ENCODE measurements around the gene NFE2L2.
"Not testable (repeated sequence)": the region's sequence is repeated elsewhere in the genome, so short reads cannot be mapped to it uniquely, and the experiment has no call there.

The NFE2L2 gene

GRCh38 chr2:177195194-177195593 lies 69.3 kb downstream of the NFE2L2 start:
- no peak for DNase-seq (ENCODE audit: low read depth, low spot score)

DNA sequence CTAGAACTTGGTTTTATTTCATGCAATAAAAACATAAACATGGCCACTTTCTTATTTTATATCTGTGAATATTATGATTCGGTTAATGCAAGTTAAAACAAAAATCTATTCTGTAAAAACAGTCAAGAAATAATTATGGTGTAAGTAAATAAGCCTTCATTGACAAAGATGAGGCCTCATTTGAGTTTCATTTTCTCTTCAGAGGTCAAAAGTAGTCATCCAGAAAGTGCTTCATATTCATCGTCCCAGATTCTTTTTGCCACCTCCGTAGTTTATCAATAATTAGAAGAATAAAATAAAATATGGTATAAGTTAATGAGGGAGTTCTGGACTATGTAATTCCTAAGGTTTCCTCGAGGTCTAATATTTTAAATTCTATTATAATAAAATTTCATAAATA lies 71.3 kb downstream of the NFE2L2 start:
- DNase-seq (ENCODE audit: low read depth, low spot score), result no peak

DNA sequence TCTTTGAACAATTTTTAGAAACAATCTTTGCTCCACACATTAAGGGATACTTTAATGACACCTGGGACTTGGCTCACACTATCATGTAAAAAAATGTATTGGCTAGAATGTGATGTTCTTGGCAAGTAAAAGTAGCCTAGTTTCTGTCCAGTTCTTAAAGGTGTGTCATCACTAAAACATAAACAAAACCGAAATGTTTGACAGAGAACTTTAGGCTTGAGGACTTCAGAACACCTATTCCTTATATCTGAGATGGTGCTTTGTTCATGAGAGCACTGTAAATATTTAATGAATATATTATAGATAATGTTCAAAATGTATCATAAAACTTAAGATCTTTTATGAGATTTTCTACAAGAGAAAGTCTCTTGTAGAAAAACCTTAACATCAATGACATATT lies 71.7 kb downstream of the NFE2L2 start:
- DNase-seq (ENCODE audit: low read depth, low spot score), result no peak

DNA sequence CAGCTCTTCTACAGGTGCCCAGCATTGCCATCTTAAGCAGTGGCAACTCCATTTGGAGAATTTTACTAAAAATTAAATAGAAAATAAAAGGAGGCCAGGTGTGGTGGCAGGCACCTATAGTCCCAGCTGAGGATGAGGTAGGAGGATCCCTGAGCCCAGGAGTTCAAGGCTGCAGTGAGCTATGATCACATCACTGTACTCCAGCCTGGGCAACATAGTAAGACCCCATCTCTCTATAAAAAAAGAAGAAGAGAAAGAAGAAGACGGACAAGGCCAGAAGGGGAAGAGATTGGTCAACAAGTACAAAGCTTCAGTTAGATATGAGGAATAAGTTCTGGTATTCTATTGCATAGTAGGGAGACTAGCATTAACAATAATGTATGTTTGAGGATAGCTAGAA lies 73.6 kb downstream of the NFE2L2 start:
- no peak for DNase-seq (ENCODE audit: low read depth, low spot score)

DNA sequence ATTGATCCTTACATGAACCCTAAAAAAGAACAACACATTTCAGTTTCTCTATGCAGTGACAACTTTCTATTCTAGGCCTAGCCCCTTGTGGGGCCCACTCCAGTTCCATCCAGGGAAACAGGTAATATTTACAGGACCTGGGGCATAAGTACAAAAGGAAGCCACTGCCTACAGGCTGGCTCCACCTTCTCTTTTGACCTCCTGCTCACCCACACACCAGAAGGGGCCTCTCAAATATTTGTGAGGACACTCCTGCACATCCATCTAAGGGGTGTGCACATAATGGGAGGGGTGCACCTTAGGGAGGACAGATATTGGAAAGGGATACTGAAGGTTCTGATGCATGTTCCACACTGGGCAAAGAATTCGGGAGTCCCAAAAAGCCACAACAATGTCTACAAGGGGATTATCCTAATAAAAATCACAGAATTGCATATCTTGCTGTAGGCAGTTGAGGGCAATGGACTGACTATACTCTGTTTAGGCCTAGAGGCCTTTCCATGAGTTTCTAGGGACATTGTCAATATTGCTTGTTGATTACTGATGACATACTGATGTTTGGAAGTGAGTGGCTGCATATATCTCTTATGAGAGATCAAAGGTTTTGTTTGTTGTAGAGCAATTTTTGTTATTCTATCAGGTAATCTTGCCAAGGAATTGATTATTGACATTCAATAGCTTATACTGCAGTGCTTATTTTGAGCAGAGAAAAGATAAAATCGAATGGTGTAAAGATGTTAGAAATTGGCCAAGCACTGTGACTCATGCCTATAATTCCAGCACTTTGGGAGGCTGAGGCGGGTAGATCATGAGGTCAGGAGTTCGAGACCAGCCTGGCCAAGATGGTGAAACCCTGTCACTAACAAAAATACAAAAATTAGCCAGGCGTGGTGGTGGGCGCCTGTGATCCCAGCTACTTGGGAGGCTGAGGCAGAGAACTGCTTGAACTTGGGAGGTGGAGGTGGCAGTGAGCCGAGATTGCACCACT lies 75.8 kb downstream of the NFE2L2 start:
- DNase-seq (ENCODE audit: low read depth, low spot score), result no peak

DNA sequence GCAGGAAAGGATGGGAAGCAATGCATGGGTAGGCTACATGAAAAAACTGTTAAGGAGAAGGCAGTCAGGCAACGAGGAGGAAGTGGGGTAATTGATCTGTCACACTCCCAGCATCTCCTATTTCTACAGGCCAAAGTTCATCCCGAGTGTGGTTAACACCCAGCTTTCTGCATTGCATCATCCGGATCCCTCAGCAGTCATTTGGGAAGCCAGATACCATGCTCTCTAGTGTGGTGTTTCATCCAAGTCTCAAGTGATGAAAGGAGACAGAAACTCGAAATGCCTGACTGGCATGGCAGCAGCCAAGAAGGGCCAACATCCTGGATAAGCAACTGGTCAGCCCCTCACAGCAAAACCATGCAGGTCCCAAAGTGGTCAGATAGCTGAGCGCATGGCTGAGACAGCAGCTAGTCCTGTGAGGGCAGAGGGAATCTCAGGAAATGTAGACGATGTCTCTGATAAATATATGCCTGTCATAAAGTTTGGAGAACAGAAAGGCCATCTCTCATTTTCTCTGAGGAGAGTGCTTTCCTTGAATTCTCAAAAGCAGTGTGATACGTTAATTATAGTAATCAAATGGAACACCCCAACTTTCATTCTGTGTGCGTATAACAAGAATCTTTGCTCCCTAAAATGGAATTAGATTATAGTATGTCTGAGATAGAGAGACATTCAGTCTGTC lies 76.8 kb downstream of the NFE2L2 start:
- DNase-seq (ENCODE audit: low read depth, low spot score), result no peak

DNA sequence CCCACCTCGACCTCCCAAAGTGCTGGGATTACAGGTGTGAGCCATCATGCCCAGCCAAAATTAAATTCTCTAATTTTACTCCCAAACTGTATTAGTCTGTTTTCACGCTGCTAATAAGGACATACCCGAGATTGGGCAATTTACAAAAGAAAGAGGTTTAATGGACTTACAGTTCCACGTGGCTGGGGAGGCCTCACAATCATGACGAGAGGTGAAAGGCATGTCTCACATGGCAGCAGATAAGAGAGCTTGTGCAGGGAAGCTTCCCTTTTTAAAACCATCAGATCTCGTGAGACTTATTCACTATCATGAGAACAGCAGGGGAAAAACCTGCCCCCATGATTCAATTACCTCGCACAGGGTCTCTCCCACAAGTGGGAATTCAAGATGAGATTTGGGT lies 78.5 kb downstream of the NFE2L2 start:
- DNase-seq (ENCODE audit: low read depth, low spot score), result not testable (repeated sequence)

GRCh38 chr2:177184606-177185005 lies 79.9 kb downstream of the NFE2L2 start:
- no peak for DNase-seq (ENCODE audit: low read depth, low spot score)

DNA sequence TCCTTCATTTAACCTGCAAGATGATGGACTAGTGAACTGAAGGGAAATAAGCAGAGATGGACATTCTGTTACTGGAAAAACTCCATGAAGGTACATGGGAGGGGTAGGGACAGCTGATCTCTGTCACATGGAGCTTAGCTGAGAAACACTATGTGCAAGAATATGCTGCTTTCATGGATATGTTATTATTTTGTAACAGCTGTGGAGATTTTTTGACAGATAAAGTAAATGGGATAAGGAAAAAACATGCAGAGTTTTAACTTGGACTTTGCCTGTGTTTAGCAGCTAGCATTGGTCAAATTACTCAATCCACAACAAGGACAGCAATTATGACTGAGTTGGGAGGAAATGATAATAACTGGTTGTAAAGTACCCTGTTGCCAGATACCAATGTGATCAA lies 80.7 kb downstream of the NFE2L2 start:
- no peak for DNase-seq (ENCODE audit: low read depth, low spot score)
